IPS DF 4.7 (cell line): ENCODE results near the gene OST4.

Experiments
- DNase-seq: peaks from one replicate; pipeline ENCODE4 v3.0.0-alpha.2; 2013; ENCODE audit warnings: low spot score; ENCODE audit errors: extremely low read depth

Gene OST4

GRCh38 chr2:27054721-27055120 is 16.7 kb downstream of the OST4 start:
- no peak for DNase-seq

- no peak for DNase-seq
These were observed 17.7 kb downstream of the OST4 start for GRCh38 chr2:27053776-27054175.

GRCh38 chr2:27053321-27053720 is 18.1 kb downstream of the OST4 start:
- no peak for DNase-seq

GRCh38 chr2:27051902-27052645 is 19.4 kb downstream of the OST4 start:
- DNase-seq = no peak

GRCh38 chr2:27050996-27051901 is 20.2 kb downstream of the OST4 start, which contains the start of gene AGBL5:
TSS of gene AGBL5 (plus strand) at chr2:27051668. CDS start at chr2:27052959, 1,291 bp downstream.
- DNase-seq = peak; percentile 87

GRCh38 chr2:27050281-27050995 is 21.0 kb downstream of the OST4 start:
- peak; percentile 78 for DNase-seq

- DNase-seq = no peak
These were observed 21.8 kb downstream of the OST4 start for GRCh38 chr2:27049422-27050280.

GRCh38 chr2:27042985-27043634 is 28.3 kb downstream of the OST4 start:
- DNase-seq = no peak

GRCh38 chr2:27042159-27042661 is 29.2 kb downstream of the OST4 start:
- DNase-seq = no peak

GRCh38 chr2:27041752-27042151 is 29.7 kb downstream of the OST4 start:
- DNase-seq = no peak

GRCh38 chr2:27040282-27040681 is 31.2 kb downstream of the OST4 start:
- DNase-seq = no peak

- DNase-seq = no peak
These were observed 31.6 kb downstream of the OST4 start for GRCh38 chr2:27039871-27040270.

- DNase-seq = no peak
These were observed 32.0 kb downstream of the OST4 start for GRCh38 chr2:27039426-27039825.

GRCh38 chr2:27038631-27039339 is 32.7 kb downstream of the OST4 start:
- no peak for DNase-seq

- DNase-seq = no peak
These were observed 33.4 kb downstream of the OST4 start for GRCh38 chr2:27038012-27038411.

- no peak for DNase-seq
These were observed 38.1 kb downstream of the OST4 start for GRCh38 chr2:27033253-27033852.

- no peak for DNase-seq
These were observed 38.8 kb downstream of the OST4 start, which contains the start of gene TMEM214 for GRCh38 chr2:27032495-27033252. TSS of gene TMEM214 (plus strand) at chr2:27032965. CDS start at chr2:27033016, 51 bp downstream.

- DNase-seq = no peak
These were observed 42.4 kb downstream of the OST4 start for GRCh38 chr2:27029051-27029450.
